Suppressor macrophage treated with lipopolysaccharide for 1 hour (primary cell): ENCODE results near the gene HELLS.
"Not testable (repeated sequence)": the region's sequence is repeated elsewhere in the genome, so short reads cannot be mapped to it uniquely, and the experiment has no call there.

Experiments used
- DNase-seq, 3 donors: peaks; one replicate each; pipeline ENCODE4 v3.0.0-alpha.2; 2020 to 2022

Gene HELLS

DNA sequence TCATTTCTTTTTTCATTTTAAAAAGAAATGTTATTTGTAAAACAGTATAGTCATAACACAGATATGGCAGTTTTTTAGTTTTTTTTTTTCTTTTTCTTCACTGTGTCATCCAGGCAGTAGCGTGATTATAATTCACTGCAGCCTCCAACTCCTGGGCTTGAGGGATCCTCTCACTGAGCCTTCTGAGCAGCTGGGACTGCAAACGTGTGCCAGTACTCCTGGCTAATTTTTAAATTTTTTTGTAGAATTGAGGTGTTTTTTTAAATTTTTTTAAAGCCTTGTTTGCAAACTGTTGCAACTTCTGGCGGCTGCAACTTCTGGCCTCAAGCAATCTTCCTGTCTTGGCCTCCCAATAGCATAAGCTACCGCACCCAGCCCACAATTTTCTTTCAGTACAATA lies 63.0 kb downstream of the HELLS start:
- no peak for DNase-seq

- DNase-seq, result no peak
Measured at GRCh38 chr10:94614558-94614957, 69.0 kb downstream of the HELLS start.

GRCh38 chr10:94617389-94617944 lies 71.9 kb downstream of the HELLS start:
- no peak for DNase-seq

DNA sequence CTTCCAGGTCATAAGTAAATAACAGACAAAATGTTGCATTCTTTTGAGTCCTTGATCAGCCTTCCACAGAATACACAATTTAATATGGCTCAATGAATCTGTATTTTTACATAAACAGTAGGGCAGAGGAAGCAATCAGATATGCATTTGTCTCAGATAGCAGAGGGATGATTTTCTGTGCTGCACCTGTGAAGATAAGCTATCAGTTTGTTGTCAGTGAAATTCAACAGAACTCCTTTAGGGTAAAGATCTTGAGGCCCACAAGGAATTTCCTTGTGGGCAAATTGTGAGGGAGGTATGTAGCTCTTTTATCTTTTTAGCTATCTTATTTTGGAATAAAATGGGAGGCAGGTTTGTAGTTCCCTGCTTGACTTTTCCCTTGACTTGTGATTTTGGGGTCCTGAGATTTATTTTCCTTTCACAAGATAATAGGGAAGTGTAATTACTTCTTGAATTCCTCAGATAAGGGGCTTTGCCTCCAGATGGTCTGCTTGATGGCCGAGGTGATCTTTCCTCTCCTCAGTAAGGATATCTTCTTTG lies 77.1 kb downstream of the HELLS start:
- no peak for DNase-seq

DNA sequence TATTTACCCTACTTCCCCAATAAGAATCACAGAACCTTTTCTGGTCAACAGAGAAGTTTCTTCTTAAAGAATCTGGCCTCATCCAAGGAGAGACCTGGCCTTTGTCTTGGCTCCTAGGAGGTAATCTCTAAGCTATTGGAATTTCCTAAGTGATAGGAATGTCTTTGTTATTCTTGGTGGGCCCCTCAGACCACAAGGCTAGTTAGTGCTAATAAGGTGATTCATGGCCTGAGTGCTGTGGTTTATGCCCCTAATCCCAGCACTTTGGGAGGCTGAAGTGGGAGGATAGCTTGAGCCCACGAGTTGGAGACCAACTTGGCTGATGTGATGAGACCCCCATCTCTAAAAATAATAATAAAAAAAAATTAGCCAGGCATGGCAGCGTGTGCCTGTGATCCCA lies 78.0 kb downstream of the HELLS start:
- DNase-seq, result no peak

DNA sequence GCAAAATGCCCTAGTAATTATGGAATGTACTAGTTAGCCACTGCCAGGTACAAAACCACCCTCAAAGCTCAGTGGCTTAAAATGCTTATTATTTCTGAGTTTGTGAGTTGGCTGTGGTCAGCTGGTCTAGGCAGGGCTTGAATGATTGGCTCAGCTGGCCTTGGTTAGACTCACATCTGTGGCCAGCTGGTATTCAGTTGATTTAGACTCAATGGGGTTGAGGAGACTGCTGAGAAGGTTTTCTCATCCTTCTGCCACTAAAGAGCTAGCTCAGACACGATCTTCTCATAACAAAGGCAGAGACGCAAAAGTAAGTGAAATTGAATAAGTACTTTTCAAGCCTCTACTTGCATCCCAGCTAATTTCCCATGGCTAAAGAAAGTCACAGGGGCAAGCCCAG lies 80.9 kb downstream of the HELLS start:
- no peak for DNase-seq

DNA sequence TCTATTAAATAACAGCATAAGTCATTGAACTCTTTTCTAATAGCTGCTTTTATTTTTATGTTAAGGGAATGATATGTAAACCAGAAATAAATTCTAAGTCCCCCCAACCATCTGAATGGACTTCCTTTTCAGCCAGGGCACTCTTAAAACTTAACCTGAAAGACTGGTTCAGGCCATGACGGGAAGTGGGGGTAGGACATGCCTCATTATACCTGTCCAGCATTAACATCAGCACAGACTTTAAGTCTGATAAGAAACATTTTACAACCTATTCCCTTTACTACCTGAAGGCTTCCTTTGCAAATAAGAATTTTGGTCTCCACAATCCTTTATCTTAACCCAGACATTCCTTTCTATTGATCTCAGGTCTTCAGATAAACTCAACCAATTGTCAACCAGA lies 81.9 kb downstream of the HELLS start:
- no peak for DNase-seq

DNA sequence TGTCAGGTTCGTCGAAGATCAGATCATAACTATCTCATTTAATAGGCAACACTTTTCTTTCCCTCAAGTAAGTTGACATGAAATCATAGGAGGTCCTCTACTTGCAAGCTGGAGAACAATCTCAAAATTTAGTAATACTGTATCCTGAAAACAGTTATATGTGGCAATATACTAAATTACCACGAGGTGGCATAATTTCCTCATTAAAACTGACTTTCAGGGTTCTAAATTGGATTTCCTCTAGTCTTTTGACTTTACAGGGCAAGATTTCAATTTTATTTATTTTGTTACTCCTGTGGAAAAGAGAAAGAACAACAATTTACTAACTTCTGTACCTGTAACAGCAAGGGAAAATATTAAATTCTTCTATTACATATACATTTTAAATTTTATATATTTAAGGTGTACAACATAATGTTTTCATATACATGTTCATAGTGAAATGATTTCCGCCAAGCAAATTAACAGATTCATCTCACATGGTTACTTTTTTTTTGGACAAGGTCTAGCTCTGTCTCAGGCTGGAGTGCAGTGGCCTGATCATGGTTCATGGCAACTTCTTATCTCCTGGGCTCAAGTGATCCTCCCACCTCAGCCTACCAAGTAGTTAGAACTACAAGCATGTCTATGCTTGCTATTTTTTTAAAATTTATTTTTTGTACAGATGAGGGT lies 84.6 kb downstream of the HELLS start:
- DNase-seq, result peak; percentile 17 to 60 (median 48)

GRCh38 chr10:94631077-94631875 lies 85.7 kb downstream of the HELLS start:
- DNase-seq, result no peak

DNA sequence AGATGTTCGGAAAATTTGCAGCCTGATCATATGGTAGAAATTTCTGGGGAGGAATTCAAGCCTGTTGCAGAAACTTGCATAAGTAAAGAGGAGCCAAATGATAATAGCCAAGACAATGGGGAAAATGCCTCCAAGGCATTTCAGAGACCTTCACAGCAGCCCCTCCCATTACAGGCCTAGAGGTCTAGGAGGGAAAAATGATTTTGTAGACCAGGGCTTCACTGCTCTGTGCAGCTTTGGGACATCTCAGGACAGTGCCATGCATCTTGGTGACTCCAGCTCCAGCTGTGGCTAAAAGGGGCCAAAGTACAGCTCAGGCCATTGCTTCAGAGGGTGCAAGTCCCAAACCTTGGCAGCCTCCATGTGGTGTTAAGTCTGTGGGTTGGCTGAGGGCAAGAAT lies 87.4 kb downstream of the HELLS start:
- DNase-seq, result no peak

GRCh38 chr10:94638097-94638496 lies 92.5 kb downstream of the HELLS start:
- not testable (repeated sequence) for DNase-seq

DNA sequence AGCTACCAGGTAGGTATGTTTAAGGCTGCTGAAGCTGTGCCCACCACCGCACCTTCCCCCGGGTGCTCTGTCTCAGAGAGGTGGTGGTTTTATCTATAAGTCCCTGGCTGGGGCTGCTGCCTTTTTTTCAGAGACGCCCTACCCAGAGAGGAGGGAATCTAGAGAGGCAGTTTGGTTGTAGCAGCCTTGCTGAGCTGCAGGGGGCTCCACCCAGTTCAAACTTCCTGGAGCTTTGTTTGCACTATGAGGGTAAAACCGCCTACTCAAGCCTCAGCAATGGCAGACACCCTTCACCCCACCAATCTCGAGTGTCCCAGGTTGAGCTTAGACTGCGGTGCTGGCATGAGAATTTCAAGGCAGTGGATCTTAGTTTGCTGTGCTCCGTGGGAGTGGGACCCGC lies 94.3 kb downstream of the HELLS start:
- DNase-seq, result no peak

GRCh38 chr10:94640562-94640961 lies 95.0 kb downstream of the HELLS start:
- DNase-seq, result no peak

- no peak for DNase-seq
Measured at GRCh38 chr10:94641480-94641879, 95.9 kb downstream of the HELLS start.

- DNase-seq, result no peak
Measured at GRCh38 chr10:94644352-94644751, 98.8 kb downstream of the HELLS start.

DNA sequence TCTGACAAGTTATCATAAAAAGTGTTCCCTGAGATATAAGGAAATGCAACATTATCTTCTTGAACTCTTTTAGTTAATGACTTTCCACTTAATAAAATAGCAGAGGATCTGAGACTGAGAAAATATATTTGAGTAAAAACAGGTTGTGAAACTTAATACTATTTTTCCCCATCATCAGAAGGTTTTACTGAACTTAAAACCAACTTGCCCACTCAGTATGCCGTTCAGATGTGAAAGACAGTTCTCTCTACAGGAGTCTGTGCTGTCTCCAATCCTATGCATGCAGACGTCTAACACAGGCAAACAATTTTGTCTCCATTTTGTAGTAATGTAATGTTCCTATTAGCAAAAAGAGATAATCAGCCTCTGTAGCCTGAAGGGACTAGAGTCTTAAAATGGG lies 99.7 kb downstream of the HELLS start:
- no peak for DNase-seq
